ENCODE results near the gene RASGEF1C.

DNA sequence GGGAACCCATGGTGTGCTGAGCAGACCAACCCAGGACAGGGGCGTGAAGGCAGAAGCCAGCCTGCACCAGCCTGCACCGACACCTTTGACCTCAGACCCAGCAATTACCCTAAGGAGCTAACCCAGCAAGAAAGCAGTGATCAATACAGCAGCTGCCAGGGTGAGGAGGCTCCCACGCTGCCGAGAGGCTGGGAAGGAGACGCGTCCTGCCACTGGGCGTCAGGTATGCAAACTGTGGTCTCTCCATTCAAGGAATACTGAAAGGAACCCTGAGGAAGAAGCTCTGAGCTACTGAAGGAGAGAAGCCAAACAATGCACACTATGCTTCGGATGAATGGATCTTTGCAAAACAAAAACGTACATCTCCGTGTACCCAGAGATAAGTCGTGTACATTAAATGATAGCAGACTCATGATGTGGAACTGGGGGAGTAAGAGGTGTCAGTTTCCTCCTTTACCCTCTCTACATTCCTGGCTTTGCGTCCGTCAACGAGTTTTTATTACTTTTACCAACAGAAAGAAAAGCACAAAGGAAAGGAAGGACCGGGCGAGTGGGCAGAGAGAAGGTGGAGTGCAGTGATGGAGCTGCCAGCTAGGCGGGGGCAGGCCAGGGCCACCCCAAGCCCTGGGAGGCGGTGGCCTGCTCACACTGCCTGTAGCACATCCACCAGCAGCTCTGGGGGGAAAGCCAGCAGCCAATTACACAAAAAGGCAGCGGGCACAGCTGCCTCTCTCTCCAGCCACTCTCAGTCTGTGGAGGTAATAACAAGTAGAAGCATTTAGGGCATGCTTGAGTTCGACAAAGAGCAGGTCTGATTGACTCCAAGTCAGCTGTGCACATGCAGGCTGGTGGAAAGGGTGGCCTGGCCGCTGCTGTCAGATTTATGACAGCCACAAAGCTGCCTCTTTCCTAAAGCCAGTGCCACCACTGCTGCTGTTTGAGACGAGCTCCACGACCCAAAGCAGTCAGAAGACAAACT is 29.3 kb downstream of the RASGEF1C start:
- TF ChIP-seq, protein P1, sequence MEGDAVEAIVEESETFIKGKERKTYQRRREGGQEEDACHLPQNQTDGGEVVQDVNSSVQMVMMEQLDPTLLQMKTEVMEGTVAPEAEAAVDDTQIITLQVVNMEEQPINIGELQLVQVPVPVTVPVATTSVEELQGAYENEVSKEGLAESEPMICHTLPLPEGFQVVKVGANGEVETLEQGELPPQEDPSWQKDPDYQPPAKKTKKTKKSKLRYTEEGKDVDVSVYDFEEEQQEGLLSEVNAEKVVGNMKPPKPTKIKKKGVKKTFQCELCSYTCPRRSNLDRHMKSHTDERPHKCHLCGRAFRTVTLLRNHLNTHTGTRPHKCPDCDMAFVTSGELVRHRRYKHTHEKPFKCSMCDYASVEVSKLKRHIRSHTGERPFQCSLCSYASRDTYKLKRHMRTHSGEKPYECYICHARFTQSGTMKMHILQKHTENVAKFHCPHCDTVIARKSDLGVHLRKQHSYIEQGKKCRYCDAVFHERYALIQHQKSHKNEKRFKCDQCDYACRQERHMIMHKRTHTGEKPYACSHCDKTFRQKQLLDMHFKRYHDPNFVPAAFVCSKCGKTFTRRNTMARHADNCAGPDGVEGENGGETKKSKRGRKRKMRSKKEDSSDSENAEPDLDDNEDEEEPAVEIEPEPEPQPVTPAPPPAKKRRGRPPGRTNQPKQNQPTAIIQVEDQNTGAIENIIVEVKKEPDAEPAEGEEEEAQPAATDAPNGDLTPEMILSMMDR (IDR thresholded peaks at IDR 0.05; ENCODE audit: insufficient read depth, low read length, poor library complexity, severe bottlenecking) = no peak
- TF ChIP-seq EZH2phosphoT487 (conservative IDR thresholded peaks at IDR 0.05; ENCODE audit: low read length) = no peak
